Neutrophil (primary cell): ENCODE results near the gene ANO6.

Experiments
- H3K27ac ChIP-seq: fragments of 200-600 bp; sonication (generic); 2 replicates; pipeline ENCODE4 v1.5.1; 2016; ENCODE audit warnings: mild to moderate bottlenecking, moderate library complexity
- H3K27me3 ChIP-seq: fragments of 200-600 bp; sonication (generic); 2 replicates; pipeline ENCODE4 v1.6.0; 2016; ENCODE audit warnings: mild to moderate bottlenecking
- H3K36me3 ChIP-seq: fragments of 200-600 bp; sonication (generic); 2 replicates; pipeline ENCODE4 v1.5.1; 2017
- H3K4me1 ChIP-seq, 2 experiments: fragments of 200-600 bp in 1 of 2; sonication (generic) in 1 of 2; 1 replicate in 1 of 2; 2 replicates in 1 of 2; pipeline versions ENCODE4 v1.5.1 to v1.6.1; 2013 to 2016; ENCODE audit warnings: low read depth in 1 of 2, low read length in 1 of 2, mild to moderate bottlenecking in 1 of 2, moderate library complexity in 1 of 2; ENCODE audit not compliant: control insufficient read depth in 1 of 2, insufficient read depth in 1 of 2
- H3K4me3 ChIP-seq, 2 experiments: fragments of 200-600 bp in 1 of 2; sonication (generic) in 1 of 2; 1 replicate in 1 of 2; 2 replicates in 1 of 2; pipeline ENCODE4 v1.5.1; 2013 to 2016; ENCODE audit warnings: low read depth in 1 of 2, low read length in 1 of 2, mild to moderate bottlenecking in 1 of 2, moderate library complexity in 1 of 2
- H3K9me3 ChIP-seq: fragments of 200-600 bp; sonication (generic); 2 replicates; pipeline ENCODE4 v1.5.1; 2016
- TF ChIP-seq, protein P1 (sequence below): fragments of 200-600 bp; sonication (generic); IDR thresholded peaks from 2 replicates; pipeline ENCODE4 v1.5.1; 2016; ENCODE audit warnings: antibody characterized with exemption

Gene ANO6

DNA sequence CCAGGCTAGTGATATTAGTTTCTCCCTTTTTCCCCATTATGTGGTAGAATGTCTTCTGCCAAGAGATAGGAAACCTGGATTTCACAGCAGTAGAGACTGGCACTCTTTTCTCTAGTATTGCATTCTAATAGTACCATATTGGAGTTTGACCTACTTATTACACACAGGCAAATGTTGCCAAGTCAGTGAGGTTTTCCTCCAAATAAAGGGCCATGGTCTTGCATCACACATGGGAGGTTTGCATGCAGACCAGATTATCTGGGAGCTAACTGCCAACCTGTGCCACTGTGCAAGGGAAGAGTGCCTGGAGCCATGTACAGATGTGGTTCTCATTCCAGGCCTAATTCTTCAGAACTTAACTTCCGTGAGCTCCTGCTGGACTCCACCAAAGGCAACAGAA is 113.3 kb downstream of the ANO6 start:
- H3K27ac ChIP-seq = no peak overlapping the region
- no peaks in the 10 kb centered on the region for H3K4me1 ChIP-seq
- H3K4me3 ChIP-seq = no peak overlapping the region
- TF ChIP-seq, protein P1, sequence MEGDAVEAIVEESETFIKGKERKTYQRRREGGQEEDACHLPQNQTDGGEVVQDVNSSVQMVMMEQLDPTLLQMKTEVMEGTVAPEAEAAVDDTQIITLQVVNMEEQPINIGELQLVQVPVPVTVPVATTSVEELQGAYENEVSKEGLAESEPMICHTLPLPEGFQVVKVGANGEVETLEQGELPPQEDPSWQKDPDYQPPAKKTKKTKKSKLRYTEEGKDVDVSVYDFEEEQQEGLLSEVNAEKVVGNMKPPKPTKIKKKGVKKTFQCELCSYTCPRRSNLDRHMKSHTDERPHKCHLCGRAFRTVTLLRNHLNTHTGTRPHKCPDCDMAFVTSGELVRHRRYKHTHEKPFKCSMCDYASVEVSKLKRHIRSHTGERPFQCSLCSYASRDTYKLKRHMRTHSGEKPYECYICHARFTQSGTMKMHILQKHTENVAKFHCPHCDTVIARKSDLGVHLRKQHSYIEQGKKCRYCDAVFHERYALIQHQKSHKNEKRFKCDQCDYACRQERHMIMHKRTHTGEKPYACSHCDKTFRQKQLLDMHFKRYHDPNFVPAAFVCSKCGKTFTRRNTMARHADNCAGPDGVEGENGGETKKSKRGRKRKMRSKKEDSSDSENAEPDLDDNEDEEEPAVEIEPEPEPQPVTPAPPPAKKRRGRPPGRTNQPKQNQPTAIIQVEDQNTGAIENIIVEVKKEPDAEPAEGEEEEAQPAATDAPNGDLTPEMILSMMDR = no peak
- H3K27me3 ChIP-seq = no peaks in the 10 kb centered on the region
- H3K9me3 ChIP-seq = no peaks in the 10 kb centered on the region
- no peaks in the 10 kb centered on the region for H3K36me3 ChIP-seq

DNA sequence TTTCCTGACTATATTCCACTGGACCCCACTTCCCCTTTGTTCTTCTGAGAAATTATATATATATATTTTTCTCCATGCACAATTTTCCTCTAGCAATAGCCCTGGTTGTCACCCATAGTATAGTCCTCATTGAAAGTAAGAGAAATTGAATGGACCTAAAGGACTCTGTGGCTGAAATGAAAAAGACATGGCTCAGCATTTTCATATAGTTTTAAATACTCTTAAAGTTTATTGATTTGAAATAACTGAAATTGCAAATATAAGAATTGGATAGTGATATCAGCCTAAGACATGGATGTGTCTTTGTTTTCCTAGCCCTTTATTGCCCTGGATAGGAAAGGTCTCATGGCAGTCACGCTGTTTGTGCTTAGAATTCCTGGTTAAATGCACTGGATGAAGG is 113.8 kb downstream of the ANO6 start:
- Histone ChIP-seq H3K27me3 (no peaks in the 10 kb centered on the region), H3K36me3 (no peaks in the 10 kb centered on the region), H3K4me3 (no peak overlapping the region), H3K27ac (no peak overlapping the region), H3K9me3 (no peaks in the 10 kb centered on the region), H3K4me1 (no peaks in the 10 kb centered on the region)
- TF ChIP-seq, protein P1 = no peak

DNA sequence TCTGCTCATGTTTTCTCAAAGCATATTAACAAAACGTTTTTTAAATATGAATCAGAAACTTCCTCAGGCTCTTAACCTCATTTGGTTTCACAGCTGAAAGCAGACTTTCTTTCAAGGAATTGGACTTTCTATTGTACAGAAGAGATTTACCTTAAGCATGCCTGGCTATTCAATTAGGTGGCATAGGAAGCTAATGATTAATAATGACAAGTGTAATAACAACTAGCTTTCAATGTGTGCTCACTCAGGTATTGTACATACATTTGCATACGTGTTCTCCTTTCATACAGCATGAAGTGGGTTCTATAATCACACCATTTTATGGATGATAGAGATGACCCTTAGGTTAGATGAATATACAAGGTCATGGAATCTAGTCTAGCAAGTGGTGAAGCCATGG is 115.7 kb downstream of the ANO6 start:
- Histone ChIP-seq H3K27ac (no peak overlapping the region), H3K4me1 (no peaks in the 10 kb centered on the region), H3K36me3 (no peaks in the 10 kb centered on the region), H3K4me3 (no peak overlapping the region), H3K27me3 (no peaks in the 10 kb centered on the region), H3K9me3 (no peaks in the 10 kb centered on the region)
- TF ChIP-seq, protein P1 = no peak

DNA sequence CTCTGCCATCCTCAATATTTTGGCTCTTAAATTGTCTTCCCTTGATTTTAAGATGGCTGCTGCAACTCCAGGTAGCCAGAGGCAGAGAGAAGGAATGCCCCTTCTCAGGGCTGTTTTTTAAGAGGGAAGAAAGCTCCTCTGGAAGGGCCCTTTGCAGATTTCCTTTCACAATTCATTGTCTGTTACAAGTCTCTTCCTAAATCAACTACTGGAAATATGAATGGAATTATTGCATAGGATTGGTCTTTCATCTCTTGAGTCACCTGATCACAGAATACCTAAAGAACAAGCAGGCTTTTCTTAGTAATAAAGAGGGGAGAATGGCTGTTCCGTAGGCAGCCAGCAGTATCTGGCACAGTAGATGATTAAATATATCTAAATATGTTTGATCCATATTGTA is 118.5 kb downstream of the ANO6 start:
- H3K9me3 ChIP-seq = no peaks in the 10 kb centered on the region
- TF ChIP-seq, protein P1 = no peak

DNA sequence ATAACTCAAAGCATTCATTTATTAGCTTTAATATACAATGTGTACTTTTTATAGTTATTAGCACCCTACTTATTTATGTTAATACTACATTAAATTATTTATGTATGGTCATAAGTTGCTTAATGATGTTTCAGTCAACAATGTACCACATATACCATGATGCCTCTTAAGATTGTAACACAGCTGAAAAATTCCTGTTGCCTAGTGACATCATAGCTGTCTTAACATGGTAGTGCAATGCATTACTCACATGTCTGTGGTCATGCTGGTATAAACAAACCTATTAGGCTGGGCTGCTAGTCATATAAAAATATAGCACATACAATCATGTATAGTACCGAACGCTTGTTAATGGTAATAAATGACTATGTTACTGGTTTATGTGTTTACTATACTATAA is 120.4 kb downstream of the ANO6 start:
- H3K27me3 ChIP-seq = no peaks in the 10 kb centered on the region
- no peaks in the 10 kb centered on the region for H3K9me3 ChIP-seq
- H3K4me3 ChIP-seq = no peak overlapping the region
- peaks cover 3% of the 10 kb centered on the region for H3K36me3 ChIP-seq
- peaks cover 0 to 10% of the 10 kb centered on the region in 2 experiments for H3K4me1 ChIP-seq
- TF ChIP-seq, protein P1 = no peak
- H3K27ac ChIP-seq = no peak overlapping the region

More for the DNA sequence above, 118.5 kb downstream of the ANO6 start:
- peaks cover 3% of the 10 kb centered on the region for H3K36me3 ChIP-seq
- no peaks in the 10 kb centered on the region for H3K4me1 ChIP-seq
- H3K27me3 ChIP-seq = no peaks in the 10 kb centered on the region
- no peak overlapping the region for H3K4me3 ChIP-seq
- no peak overlapping the region for H3K27ac ChIP-seq
